SK-N-SH (cell line): ENCODE measurements around the gene CES1. TPM values are rescaled to one million over a fixed set of nuclear protein-coding genes. Genes with fewer than 3 reads are reported as not detected.
"Not testable (repeated sequence)": the region's sequence is repeated elsewhere in the genome, so short reads cannot be mapped to it uniquely, and the experiment has no call there.

ENCODE experiments used
- CTCF ChIA-PET: fragments of 300-600, 350-600 bp; formaldehyde crosslinking; extraction: SDS; loops from one replicate; lab custom pipeline; 2021; lab: Yijun Ruan, JAX
- POLR2A ChIA-PET: fragments of 350-600 bp; sonication (Branson Sonifier 250); formaldehyde crosslinking; extraction: SDS; loops from one replicate; lab custom pipeline; 2020; ENCODE audit warnings: antibody characterized with exemption, inconsistent platforms; lab: Yijun Ruan, JAX
- DNase-seq: peaks from one replicate; pipeline ENCODE4 v3.0.0; 2012
- H2AFZ ChIP-seq: fragments of 200-600 bp; sonication (generic); 2 replicates; pipeline ENCODE4 v1.8.1; 2016; ENCODE audit warnings: antibody characterized with exemption, mild to moderate bottlenecking, low read depth
- H3F3A ChIP-seq: fragments of 200-600 bp; sonication (generic); replicated peaks from 2 replicates; pipeline ENCODE3; 2016; ENCODE audit warnings: antibody characterized with exemption, mild to moderate bottlenecking; ENCODE audit not compliant: insufficient read depth
- H3K27ac ChIP-seq, 2 experiments: fragments of 200-500 bp in 1 of 2; fragments of 200-600 bp in 1 of 2; sonication (Bioruptor generic) in 1 of 2; sonication (generic), shearing (Covaris generic) in 1 of 2; 2 replicates each; pipeline versions ENCODE4 v1.5.1 to v1.6.1; 2014 to 2016; ENCODE audit warnings: low read depth in 2 of 2, inconsistent platforms in 1 of 2, low read length in 1 of 2, mild to moderate bottlenecking in 1 of 2, mixed read lengths in 1 of 2
- H3K27me3 ChIP-seq: fragments of 200-600 bp; sonication (generic), shearing (Covaris generic); 2 replicates; pipeline ENCODE4 v1.6.1; 2016; ENCODE audit warnings: mixed run types; ENCODE audit not compliant: insufficient read depth
- H3K36me3 ChIP-seq, 2 experiments: fragments of 200-500 bp in 1 of 2; fragments of 200-600 bp in 1 of 2; sonication (Bioruptor generic) in 1 of 2; sonication (generic) in 1 of 2; replicated peaks in 1 of 2; 2 replicates each; pipeline versions ENCODE3 to v1.5.1; 2014 to 2016; ENCODE audit warnings: low read length in 1 of 2, mild to moderate bottlenecking in 1 of 2; ENCODE audit not compliant: insufficient read depth in 2 of 2, control insufficient read depth in 1 of 2
- H3K4me1 ChIP-seq, 2 experiments: fragments of 200-500 bp in 1 of 2; fragments of 200-600 bp in 1 of 2; sonication (Bioruptor generic) in 1 of 2; sonication (generic), shearing (Covaris generic) in 1 of 2; 2 replicates each; pipeline versions ENCODE4 v1.5.1 to v1.6.1; 2014 to 2016; ENCODE audit warnings: low read depth in 1 of 2, low read length in 1 of 2, mixed run types in 1 of 2; ENCODE audit not compliant: insufficient read depth in 2 of 2, control insufficient read depth in 1 of 2
- H3K4me2 ChIP-seq: fragments of 200-600 bp; sonication (generic), shearing (Covaris generic); 2 replicates; pipeline ENCODE4 v1.6.1; 2017; ENCODE audit warnings: mixed run types
- H3K4me3 ChIP-seq, 2 experiments: fragments of 200-500 bp in 1 of 2; fragments of 200-600 bp in 1 of 2; sonication (Bioruptor generic) in 1 of 2; sonication (generic), shearing (Covaris generic) in 1 of 2; 2 replicates each; pipeline versions ENCODE4 v1.5.1 to v1.8.1; 2014 to 2016; ENCODE audit warnings: low read depth in 2 of 2, inconsistent platforms in 1 of 2, low read length in 1 of 2, mild to moderate bottlenecking in 1 of 2, mixed read lengths in 1 of 2, moderate library complexity in 1 of 2
- H3K79me2 ChIP-seq: fragments of 200-600 bp; sonication (generic); 2 replicates; pipeline ENCODE4 v1.8.1; 2017; ENCODE audit warnings: mild to moderate bottlenecking; ENCODE audit not compliant: insufficient read depth
- H3K9ac ChIP-seq: fragments of 200-600 bp; sonication (generic); 2 replicates; pipeline ENCODE4 v1.6.1; 2017; ENCODE audit warnings: mixed run types
- H3K9me2 ChIP-seq: fragments of 200-600 bp; sonication (generic); 2 replicates; pipeline ENCODE4 v1.6.1; 2017; ENCODE audit warnings: mixed run types
- H3K9me3 ChIP-seq: fragments of 200-600 bp; sonication (generic); 2 replicates; pipeline ENCODE4 v1.6.1; 2017; ENCODE audit warnings: mixed run types, mild to moderate bottlenecking, moderate library complexity
- H4K20me1 ChIP-seq: fragments of 200-600 bp; sonication (generic); 2 replicates; pipeline ENCODE4 v1.6.1; 2017; ENCODE audit warnings: mild to moderate bottlenecking, mixed run types; ENCODE audit not compliant: insufficient read depth
- CHD2 ChIP-seq: fragments of 150-350 bp; IDR thresholded peaks from 2 replicates; pipeline ENCODE4 v1.6.1; 2018; ENCODE audit warnings: low read length; ENCODE audit not compliant: partially characterized antibody
- ELF1 ChIP-seq: IDR thresholded peaks from 2 replicates; pipeline ENCODE4 v1.4.0; 2012
- EP300 ChIP-seq, 2 experiments: IDR thresholded peaks; 2 replicates each; pipeline versions ENCODE4 v1.4.0 to v1.6.1; 2012; ENCODE audit warnings: borderline replicate concordance in 1 of 2, low read depth in 1 of 2, low read length in 1 of 2
- FOXJ3 ChIP-seq: sonication (generic); formaldehyde crosslinking; IDR thresholded peaks from 2 replicates; pipeline ENCODE4 v1.5.1; 2020; ENCODE audit warnings: mild to moderate bottlenecking, missing genetic modification reagents
- FOXM1 ChIP-seq: IDR thresholded peaks from 2 replicates; pipeline ENCODE4 v1.4.0; 2012; ENCODE audit warnings: low read depth, mild to moderate bottlenecking
- GABPA ChIP-seq: IDR thresholded peaks from 2 replicates; pipeline ENCODE4 v1.4.0; 2012; ENCODE audit warnings: low read depth, mild to moderate bottlenecking
- IRF3 ChIP-seq: fragments of 150-350 bp; IDR thresholded peaks from 2 replicates; pipeline ENCODE4 v1.6.1; 2016; ENCODE audit warnings: mild to moderate bottlenecking, low read depth, low read length
- MAX ChIP-seq: IDR thresholded peaks from 2 replicates; pipeline ENCODE4 v1.4.0; 2012; ENCODE audit warnings: low read depth
- MXI1 ChIP-seq: IDR thresholded peaks from 2 replicates; pipeline ENCODE4 v1.6.1; 2012; ENCODE audit warnings: mild to moderate bottlenecking, low read depth, low read length, improper control_type of control experiment
- NFIC ChIP-seq: IDR thresholded peaks from 2 replicates; pipeline ENCODE4 v1.4.0; 2012; ENCODE audit warnings: borderline replicate concordance
- NRF1 ChIP-seq: IDR thresholded peaks from 2 replicates; pipeline ENCODE4 v1.6.1; 2012; ENCODE audit warnings: low read depth, mild to moderate bottlenecking, low read length
- RCOR1 ChIP-seq: fragments of 150-350 bp; IDR thresholded peaks from 2 replicates; pipeline ENCODE4 v1.6.1; 2017; ENCODE audit warnings: antibody characterized with exemption, low read length
- RFX5 ChIP-seq: IDR thresholded peaks from 2 replicates; pipeline ENCODE4 v1.6.1; 2012; ENCODE audit warnings: mild to moderate bottlenecking, improper control_type of control experiment, low read length
- SIN3A ChIP-seq: IDR thresholded peaks from 2 replicates; pipeline ENCODE4 v1.6.1; 2012; ENCODE audit warnings: low read depth, mild to moderate bottlenecking, low read length, moderate library complexity, borderline replicate concordance
- SMC3 ChIP-seq: IDR thresholded peaks from 2 replicates; pipeline ENCODE4 v1.6.1; 2012; ENCODE audit warnings: low read depth, low read length, improper control_type of control experiment
- TCF12 ChIP-seq: IDR thresholded peaks from 2 replicates; pipeline ENCODE4 v1.4.0; 2012
- YY1 ChIP-seq: IDR thresholded peaks from 2 replicates; pipeline ENCODE4 v1.4.0; 2012; ENCODE audit warnings: low read depth, mild to moderate bottlenecking
- ZBTB33 ChIP-seq: IDR thresholded peaks from 2 replicates; pipeline ENCODE4 v1.4.0; 2012; ENCODE audit warnings: low read depth, borderline replicate concordance
- WGBS: methylation state at CpG from one replicate; pipeline ENCODE4 v1.1.6; 2017; ENCODE audit warnings: low lambda C conversion rate; 5-methylcytosine and 5-hydroxymethylcytosine counted together
- polyA plus RNA-seq, 3 experiments: library from polyadenylated mRNA; depleted of rRNA; stranded (reverse); fragments of >200 nt; gene quantifications; 2 replicates each; pipeline ENCODE4 v1.2.3, GENCODE V29; 2012
- TF ChIP-seq, protein P1 (sequence below): fragments of 200-600 bp; sonication (generic); IDR thresholded peaks from 2 replicates; pipeline ENCODE4 v1.6.1; 2017; ENCODE audit warnings: antibody characterized with exemption, mild to moderate bottlenecking, moderate library complexity

Gene CES1
- polyA plus RNA-seq, 1 of the 3 experiments (the other 2 are of a cell fraction) = not detected

GRCh38 chr16:55832425-55832772 lies 497 bp downstream of the CES1 start:
- no peaks in the 10 kb centered on the region for H3F3A ChIP-seq
- CTCF ChIA-PET = no interaction called here
- WGBS = 68% methylated on average over 17 of the region's 17 CpGs
- no peak overlapping the region for H2AFZ ChIP-seq
- H3K36me3 ChIP-seq = no peaks in the 10 kb centered on the region
- no peak overlapping the region for H3K4me3 ChIP-seq
- no peak overlapping the region for H3K4me2 ChIP-seq
- POLR2A ChIA-PET = no interaction called here
- peaks cover 0 to 8% of the 10 kb centered on the region in 2 experiments; a peak in 1 of 4 replicates for H3K4me1 ChIP-seq
- H3K27ac ChIP-seq = no peak overlapping the region
- H3K27me3 ChIP-seq = no peaks in the 10 kb centered on the region
- H4K20me1 ChIP-seq = no peaks in the 10 kb centered on the region
- no peaks in the 10 kb centered on the region for H3K9me2 ChIP-seq
- H3K9me3 ChIP-seq = no peaks in the 10 kb centered on the region
- no peak for TF ChIP-seq MXI1
- no peak for TF ChIP-seq GABPA
- TF ChIP-seq FOXM1 = no peak
- no peak for TF ChIP-seq MAX
- TF ChIP-seq FOXJ3 (CRISPR knock-in tag) = no peak
- no peak for TF ChIP-seq SMC3
- TF ChIP-seq NFIC = no peak
- TF ChIP-seq IRF3 = no peak
- H3K79me2 ChIP-seq = no peaks in the 10 kb centered on the region
- H3K9ac ChIP-seq = no peak overlapping the region
- no peak for DNase-seq

DNA sequence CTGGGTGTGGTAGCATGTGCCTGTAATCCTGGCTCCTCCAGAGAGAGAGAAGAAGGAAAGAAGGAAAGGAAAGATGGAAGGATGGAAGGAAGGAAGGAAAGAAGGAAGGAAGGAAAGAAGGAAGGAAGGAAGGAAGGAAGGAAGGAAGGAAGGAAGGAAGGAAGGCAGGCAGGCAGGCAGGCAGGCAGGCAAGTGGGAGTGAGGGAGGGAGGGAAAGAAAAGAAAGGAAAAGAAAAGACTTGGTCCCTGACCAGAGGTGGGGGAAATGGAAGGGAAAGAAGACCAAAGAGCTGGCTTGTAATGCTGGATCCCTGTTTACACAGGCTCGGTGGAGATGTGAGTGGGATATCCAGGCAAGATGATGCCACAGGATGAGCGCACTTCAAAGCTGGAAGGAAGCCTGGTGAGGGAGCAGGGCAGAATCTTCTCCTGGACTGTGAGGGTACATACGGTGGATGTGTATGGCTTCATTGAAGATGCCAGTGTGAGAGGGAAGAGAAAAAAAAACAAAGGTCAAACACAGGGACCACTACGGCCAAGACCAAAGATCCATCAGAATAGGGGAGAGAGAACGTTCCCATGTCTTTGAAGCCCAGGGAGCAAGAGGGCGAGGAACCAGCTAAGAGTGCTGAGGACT lies 2.1 kb downstream of the CES1 start:
- no peak overlapping the region for H3K27ac ChIP-seq
- H4K20me1 ChIP-seq = no peaks in the 10 kb centered on the region
- H3K9ac ChIP-seq = no peak overlapping the region
- 36% methylated on average over 6 of the region's 6 CpGs for WGBS
- CTCF ChIA-PET = interaction anchor here (1.3 to 2.4 kb wide), 2 partner anchors 119 to 365 kb away, joined by 4 to 9 read pairs; no protein-coding TSS in a partner anchor
- no peak for DNase-seq
- TF ChIP-seq RCOR1 = no peak
- TF ChIP-seq SIN3A = no peak
- TF ChIP-seq, protein P1, sequence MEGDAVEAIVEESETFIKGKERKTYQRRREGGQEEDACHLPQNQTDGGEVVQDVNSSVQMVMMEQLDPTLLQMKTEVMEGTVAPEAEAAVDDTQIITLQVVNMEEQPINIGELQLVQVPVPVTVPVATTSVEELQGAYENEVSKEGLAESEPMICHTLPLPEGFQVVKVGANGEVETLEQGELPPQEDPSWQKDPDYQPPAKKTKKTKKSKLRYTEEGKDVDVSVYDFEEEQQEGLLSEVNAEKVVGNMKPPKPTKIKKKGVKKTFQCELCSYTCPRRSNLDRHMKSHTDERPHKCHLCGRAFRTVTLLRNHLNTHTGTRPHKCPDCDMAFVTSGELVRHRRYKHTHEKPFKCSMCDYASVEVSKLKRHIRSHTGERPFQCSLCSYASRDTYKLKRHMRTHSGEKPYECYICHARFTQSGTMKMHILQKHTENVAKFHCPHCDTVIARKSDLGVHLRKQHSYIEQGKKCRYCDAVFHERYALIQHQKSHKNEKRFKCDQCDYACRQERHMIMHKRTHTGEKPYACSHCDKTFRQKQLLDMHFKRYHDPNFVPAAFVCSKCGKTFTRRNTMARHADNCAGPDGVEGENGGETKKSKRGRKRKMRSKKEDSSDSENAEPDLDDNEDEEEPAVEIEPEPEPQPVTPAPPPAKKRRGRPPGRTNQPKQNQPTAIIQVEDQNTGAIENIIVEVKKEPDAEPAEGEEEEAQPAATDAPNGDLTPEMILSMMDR = no peak
- TF ChIP-seq RFX5 = no peak
- TF ChIP-seq EP300 (IDR thresholded peaks at IDR 0.05; ENCODE audit: borderline replicate concordance in 1 of 2, low read depth in 1 of 2, low read length in 1 of 2) = no peak
- no peak for TF ChIP-seq FOXJ3 (CRISPR knock-in tag)
- no peak for TF ChIP-seq FOXM1
- no peak for TF ChIP-seq NRF1
- TF ChIP-seq CHD2 = no peak
- TF ChIP-seq NFIC = no peak
- TF ChIP-seq YY1 = no peak
- no peak for TF ChIP-seq ELF1
- TF ChIP-seq GABPA = no peak
- no peak for TF ChIP-seq TCF12
- TF ChIP-seq ZBTB33 = no peak
- H3F3A ChIP-seq = no peaks in the 10 kb centered on the region
- no peaks in the 10 kb centered on the region for H3K36me3 ChIP-seq
- peaks cover 0 to 3% of the 10 kb centered on the region in 2 experiments; a peak in 1 of 4 replicates for H3K4me1 ChIP-seq
- H3K4me3 ChIP-seq = no peak overlapping the region
- no peaks in the 10 kb centered on the region for H3K9me2 ChIP-seq
- no peak overlapping the region for H2AFZ ChIP-seq
- no peak overlapping the region for H3K4me2 ChIP-seq
- H3K27me3 ChIP-seq = no peaks in the 10 kb centered on the region
- H3K79me2 ChIP-seq = no peaks in the 10 kb centered on the region
- no peaks in the 10 kb centered on the region for H3K9me3 ChIP-seq
- POLR2A ChIA-PET = no interaction called here

GRCh38 chr16:55829232-55829631 lies 3.7 kb downstream of the CES1 start:
- H4K20me1 ChIP-seq, H2AFZ ChIP-seq, H3K9me3 ChIP-seq, H3K4me2 ChIP-seq, DNase-seq, H3K9me2 ChIP-seq, H3K9ac ChIP-seq, POLR2A ChIA-PET, H3K27ac ChIP-seq, H3K27me3 ChIP-seq, H3F3A ChIP-seq, H3K4me1 ChIP-seq, H3K36me3 ChIP-seq, H3K79me2 ChIP-seq, H3K4me3 ChIP-seq: not testable (repeated sequence)
- WGBS = 74% methylated on average over 3 of the region's 3 CpGs
- CTCF ChIA-PET = interaction anchor here (1.2 to 2.4 kb wide), 2 partner anchors 117 to 368 kb away, joined by 3 to 9 read pairs; no protein-coding TSS in a partner anchor
